ENCODE data around the gene LRRC4C.

DNA sequence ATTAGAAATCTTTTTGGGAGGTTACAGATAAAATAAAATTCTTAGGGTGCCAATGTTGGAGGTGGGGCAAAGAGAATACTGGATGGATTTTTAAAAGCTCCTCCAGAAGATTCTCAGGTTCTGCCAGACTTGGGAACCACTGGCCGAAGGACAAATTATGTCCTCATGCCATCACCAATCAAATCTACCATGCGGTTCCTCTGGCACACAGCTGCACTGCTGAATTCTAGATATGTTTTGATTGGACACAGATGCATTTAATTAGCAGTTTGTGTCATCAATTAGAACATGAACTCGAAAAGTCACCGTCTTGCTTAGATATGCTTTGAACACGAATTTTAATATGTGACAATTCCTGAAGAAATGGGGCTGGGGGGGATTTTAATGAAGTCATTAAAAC is 1269.2 kb downstream of the LRRC4C start:
- TF ChIP-seq, protein P1, sequence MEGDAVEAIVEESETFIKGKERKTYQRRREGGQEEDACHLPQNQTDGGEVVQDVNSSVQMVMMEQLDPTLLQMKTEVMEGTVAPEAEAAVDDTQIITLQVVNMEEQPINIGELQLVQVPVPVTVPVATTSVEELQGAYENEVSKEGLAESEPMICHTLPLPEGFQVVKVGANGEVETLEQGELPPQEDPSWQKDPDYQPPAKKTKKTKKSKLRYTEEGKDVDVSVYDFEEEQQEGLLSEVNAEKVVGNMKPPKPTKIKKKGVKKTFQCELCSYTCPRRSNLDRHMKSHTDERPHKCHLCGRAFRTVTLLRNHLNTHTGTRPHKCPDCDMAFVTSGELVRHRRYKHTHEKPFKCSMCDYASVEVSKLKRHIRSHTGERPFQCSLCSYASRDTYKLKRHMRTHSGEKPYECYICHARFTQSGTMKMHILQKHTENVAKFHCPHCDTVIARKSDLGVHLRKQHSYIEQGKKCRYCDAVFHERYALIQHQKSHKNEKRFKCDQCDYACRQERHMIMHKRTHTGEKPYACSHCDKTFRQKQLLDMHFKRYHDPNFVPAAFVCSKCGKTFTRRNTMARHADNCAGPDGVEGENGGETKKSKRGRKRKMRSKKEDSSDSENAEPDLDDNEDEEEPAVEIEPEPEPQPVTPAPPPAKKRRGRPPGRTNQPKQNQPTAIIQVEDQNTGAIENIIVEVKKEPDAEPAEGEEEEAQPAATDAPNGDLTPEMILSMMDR (IDR thresholded peaks at IDR 0.05): no peak
- TF ChIP-seq POLR2AphosphoS5 (IDR thresholded peaks at IDR 0.05): no peak

Data from gastroesophageal sphincter (tissue), 3 donors.